Suprapubic skin (tissue), 4 donors: Measurements from ENCODE around the gene PCDHB10.
"Not testable (repeated sequence)": the region's sequence is repeated elsewhere in the genome, so short reads cannot be mapped to it uniquely, and the experiment has no call there.

ENCODE experiments used
- EP300 ChIP-seq: sonication (generic); formaldehyde crosslinking; IDR thresholded peaks from one replicate; pipeline ENCODE4 v1.6.1; 2017; ENCODE audit warnings: antibody characterized with exemption
- POLR2A ChIP-seq, 2 donors: fragments of 450-650 bp; IDR thresholded peaks; one replicate each; pipeline ENCODE4 v1.6.1; 2017; ENCODE audit warnings: antibody characterized with exemption in 2 of 2, mild to moderate bottlenecking in 2 of 2, moderate library complexity in 2 of 2
- POLR2AphosphoS5 ChIP-seq, 3 donors: sonication (generic); formaldehyde crosslinking; IDR thresholded peaks; one replicate each; pipeline ENCODE4 v1.6.1; 2017; ENCODE audit warnings: antibody characterized with exemption in 3 of 3
- TF ChIP-seq, protein P1 (sequence below), 2 donors: fragments of 200-600 bp in 1 of 2; fragments of 450-650 bp in 1 of 2; sonication (generic) in 1 of 2; IDR thresholded peaks; one replicate each; pipeline ENCODE4 v1.5.1; 2016 to 2019; ENCODE audit warnings: antibody characterized with exemption in 2 of 2, mild to moderate bottlenecking in 1 of 2, moderate library complexity in 1 of 2

DNA sequence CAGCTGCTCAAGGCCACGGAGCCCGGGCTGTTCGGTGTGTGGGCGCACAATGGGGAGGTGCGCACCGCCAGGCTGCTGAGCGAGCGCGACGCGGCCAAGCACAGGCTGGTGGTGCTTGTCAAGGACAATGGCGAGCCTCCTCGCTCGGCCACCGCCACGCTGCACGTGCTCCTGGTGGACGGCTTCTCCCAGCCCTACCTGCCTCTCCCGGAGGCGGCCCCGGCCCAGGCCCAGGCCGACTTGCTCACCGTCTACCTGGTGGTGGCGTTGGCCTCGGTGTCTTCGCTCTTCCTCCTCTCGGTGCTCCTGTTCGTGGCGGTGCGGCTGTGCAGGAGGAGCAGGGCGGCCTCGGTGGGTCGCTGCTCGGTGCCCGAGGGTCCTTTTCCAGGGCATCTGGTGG is 3.0 kb upstream of the PCDHB10 start:
- TF ChIP-seq, protein P1, sequence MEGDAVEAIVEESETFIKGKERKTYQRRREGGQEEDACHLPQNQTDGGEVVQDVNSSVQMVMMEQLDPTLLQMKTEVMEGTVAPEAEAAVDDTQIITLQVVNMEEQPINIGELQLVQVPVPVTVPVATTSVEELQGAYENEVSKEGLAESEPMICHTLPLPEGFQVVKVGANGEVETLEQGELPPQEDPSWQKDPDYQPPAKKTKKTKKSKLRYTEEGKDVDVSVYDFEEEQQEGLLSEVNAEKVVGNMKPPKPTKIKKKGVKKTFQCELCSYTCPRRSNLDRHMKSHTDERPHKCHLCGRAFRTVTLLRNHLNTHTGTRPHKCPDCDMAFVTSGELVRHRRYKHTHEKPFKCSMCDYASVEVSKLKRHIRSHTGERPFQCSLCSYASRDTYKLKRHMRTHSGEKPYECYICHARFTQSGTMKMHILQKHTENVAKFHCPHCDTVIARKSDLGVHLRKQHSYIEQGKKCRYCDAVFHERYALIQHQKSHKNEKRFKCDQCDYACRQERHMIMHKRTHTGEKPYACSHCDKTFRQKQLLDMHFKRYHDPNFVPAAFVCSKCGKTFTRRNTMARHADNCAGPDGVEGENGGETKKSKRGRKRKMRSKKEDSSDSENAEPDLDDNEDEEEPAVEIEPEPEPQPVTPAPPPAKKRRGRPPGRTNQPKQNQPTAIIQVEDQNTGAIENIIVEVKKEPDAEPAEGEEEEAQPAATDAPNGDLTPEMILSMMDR (IDR thresholded peaks at IDR 0.05) = not testable (repeated sequence)
- TF ChIP-seq POLR2AphosphoS5 (IDR thresholded peaks at IDR 0.05); POLR2A (IDR thresholded peaks at IDR 0.05); EP300: not testable (repeated sequence)
